ENCODE results near the gene DDX20. TPM values are rescaled to one million over a fixed set of nuclear protein-coding genes. Genes with fewer than 3 reads are reported as not detected.
A peak's percentile ranks its signal among the peaks of the same experiment; 100 is the strongest.

Gene DDX20
- total and polyA plus RNA-seq, 2 of the 8 experiments (the other 6 are each of a cell fraction or from before 2014, with no cell fraction given) = 7.5 to 24.7 TPM

GRCh38 chr1:111778541-111779051, 22.9 kb downstream of the DDX20 start (continued):
- TF ChIP-seq MAX (IDR thresholded peaks at IDR 0.05) = 0 out of 2 replicates have a peak, but pooled peaks have one; percentile 10
